WTC11 (cell line): ENCODE data around the gene STX3. TPM values are rescaled to one million over a fixed set of nuclear protein-coding genes. Genes with fewer than 3 reads are reported as not detected.
A peak's percentile ranks its signal among the peaks of the same experiment; 100 is the strongest.

ENCODE experiments used
- ATAC-seq: fragments of 200-7000 bp; cut with Tn5 transposase; 2 replicates; pipeline ENCODE4 v1.10.0; 2021; ENCODE audit warnings: mild to moderate bottlenecking, moderate library complexity
- CTCF ChIA-PET: fragments of 300-600 bp; sonication (Branson Sonifier 250); formaldehyde crosslinking; loops from one replicate; lab custom pipeline; 2021; ENCODE audit warnings: antibody characterized with exemption; lab: Charles Lee
- POLR2A ChIA-PET: fragments of 350-600 bp; sonication (Branson Sonifier 250); formaldehyde crosslinking; loops from one replicate; lab custom pipeline; 2021; ENCODE audit warnings: antibody characterized with exemption; lab: Charles Lee
- DNase-seq: peaks from one replicate; pipeline ENCODE4 v3.0.0; 2021; ENCODE audit warnings: low spot score
- H3K27ac Mint-ChIP-seq: 2 replicates; pipeline ENCODE4 v1.8.0; 2021; ENCODE audit warnings: mixed read lengths
- H3K27me3 Mint-ChIP-seq: 2 replicates; pipeline ENCODE4 v1.8.0; 2021; ENCODE audit warnings: low read depth, mild to moderate bottlenecking, moderate library complexity, mixed read lengths
- H3K36me3 Mint-ChIP-seq: 2 replicates; pipeline ENCODE4 v1.8.0; 2021; ENCODE audit warnings: mixed read lengths
- H3K4me1 Mint-ChIP-seq: 2 replicates; pipeline ENCODE4 v1.8.0; 2022; ENCODE audit warnings: mixed read lengths
- H3K4me3 Mint-ChIP-seq: 2 replicates; pipeline ENCODE4 v1.8.0; 2021; ENCODE audit warnings: mild to moderate bottlenecking, moderate library complexity, mixed read lengths
- H3K9me3 Mint-ChIP-seq: 2 replicates; pipeline ENCODE4 v1.8.0; 2021; ENCODE audit warnings: mixed read lengths
- AR ChIP-seq: fragments of 250-450 bp; sonication (Bioruptor Pico); IDR thresholded peaks from 2 replicates; pipeline ENCODE4 v1.9.0; 2021; ENCODE audit warnings: mild to moderate bottlenecking
- CBFB ChIP-seq: sonication (generic); formaldehyde crosslinking; IDR thresholded peaks from 2 replicates; pipeline ENCODE4 v1.8.1; 2022; ENCODE audit warnings: mild to moderate bottlenecking, low read depth, missing genetic modification reagents
- CREB1 ChIP-seq: sonication (generic); formaldehyde crosslinking; IDR thresholded peaks from 2 replicates; pipeline ENCODE4 v1.8.0; 2023; ENCODE audit warnings: mild to moderate bottlenecking, missing genetic modification reagents
- ESRRA ChIP-seq: sonication (generic); formaldehyde crosslinking; IDR thresholded peaks from 2 replicates; pipeline ENCODE4 v1.8.1; 2022; ENCODE audit warnings: mild to moderate bottlenecking, missing genetic modification reagents, borderline replicate concordance
- FOXK1 ChIP-seq: sonication (generic); formaldehyde crosslinking; IDR thresholded peaks from 2 replicates; pipeline ENCODE4 v1.8.0; 2022; ENCODE audit warnings: mild to moderate bottlenecking, moderate library complexity, missing genetic modification reagents
- MAX ChIP-seq: sonication (generic); formaldehyde crosslinking; IDR thresholded peaks from 2 replicates; pipeline ENCODE4 v1.8.0; 2022; ENCODE audit warnings: mild to moderate bottlenecking, missing genetic modification reagents
- NFATC4 ChIP-seq: fragments of 250-450 bp; sonication (Bioruptor Pico); IDR thresholded peaks from 2 replicates; pipeline ENCODE4 v1.9.0; 2021; ENCODE audit warnings: mild to moderate bottlenecking
- NFYB ChIP-seq: sonication (generic); formaldehyde crosslinking; conservative IDR thresholded peaks from 2 replicates; pipeline ENCODE4 v1.8.0; 2022; ENCODE audit warnings: low read depth, missing genetic modification reagents
- NR2C2 ChIP-seq: sonication (generic); formaldehyde crosslinking; IDR thresholded peaks from 2 replicates; pipeline ENCODE4 v1.8.0; 2022; ENCODE audit warnings: mild to moderate bottlenecking, missing genetic modification reagents
- NR3C1 ChIP-seq: sonication (generic); formaldehyde crosslinking; conservative IDR thresholded peaks from 2 replicates; pipeline ENCODE4 v1.8.1; 2023; ENCODE audit warnings: low read depth, mild to moderate bottlenecking, missing genetic modification reagents
- SMAD3 ChIP-seq: sonication (generic); formaldehyde crosslinking; IDR thresholded peaks from 2 replicates; pipeline ENCODE4 v1.8.0; 2022; ENCODE audit warnings: missing genetic modification reagents, mild to moderate bottlenecking, borderline replicate concordance
- STAT6 ChIP-seq: sonication (generic); formaldehyde crosslinking; conservative IDR thresholded peaks from 2 replicates; pipeline ENCODE4 v1.8.1; 2023; ENCODE audit warnings: mild to moderate bottlenecking, low read depth, missing genetic modification reagents, moderate library complexity
- TCF7 ChIP-seq: sonication (generic); formaldehyde crosslinking; IDR thresholded peaks from 2 replicates; pipeline ENCODE4 v1.8.0; 2022; ENCODE audit warnings: mild to moderate bottlenecking, low read depth, missing genetic modification reagents, moderate library complexity
- ZNF396 ChIP-seq: fragments of 250-450 bp; sonication (Bioruptor Pico); IDR thresholded peaks from 2 replicates; pipeline ENCODE4 v1.8.0; 2021; ENCODE audit warnings: mild to moderate bottlenecking, moderate library complexity, borderline replicate concordance
- ZNF423 ChIP-seq: fragments of 250-450 bp; sonication (Bioruptor Pico); IDR thresholded peaks from 2 replicates; pipeline ENCODE4 v2.1.2; 2022; ENCODE audit warnings: mild to moderate bottlenecking, moderate library complexity
- total RNA-seq: library from RNA; stranded (reverse); gene quantifications from 3 replicates; pipeline ENCODE4 v1.2.3, GENCODE V29; 2021
- TF ChIP-seq, protein P1 (sequence below): sonication (generic); formaldehyde crosslinking; IDR thresholded peaks from 2 replicates; pipeline ENCODE4 v1.8.0; 2022; ENCODE audit warnings: missing genetic modification reagents
- TF ChIP-seq, protein P2 (sequence below): sonication (generic); formaldehyde crosslinking; IDR thresholded peaks from 2 replicates; pipeline ENCODE4 v1.8.1; 2022; ENCODE audit warnings: mild to moderate bottlenecking, moderate library complexity, missing genetic modification reagents
- TF ChIP-seq, protein P3 (sequence below): sonication (generic); formaldehyde crosslinking; IDR thresholded peaks from 2 replicates; pipeline ENCODE4 v1.8.1; 2023; ENCODE audit warnings: mild to moderate bottlenecking, missing genetic modification reagents, borderline replicate concordance
- TF ChIP-seq, protein P4 (sequence below): sonication (generic); formaldehyde crosslinking; IDR thresholded peaks from 2 replicates; pipeline ENCODE4 v1.8.1; 2023; ENCODE audit warnings: mild to moderate bottlenecking, moderate library complexity, missing genetic modification reagents

STX3 gene
- total RNA-seq, 1 experiment from 2014 or later, result 52.7 TPM

DNA sequence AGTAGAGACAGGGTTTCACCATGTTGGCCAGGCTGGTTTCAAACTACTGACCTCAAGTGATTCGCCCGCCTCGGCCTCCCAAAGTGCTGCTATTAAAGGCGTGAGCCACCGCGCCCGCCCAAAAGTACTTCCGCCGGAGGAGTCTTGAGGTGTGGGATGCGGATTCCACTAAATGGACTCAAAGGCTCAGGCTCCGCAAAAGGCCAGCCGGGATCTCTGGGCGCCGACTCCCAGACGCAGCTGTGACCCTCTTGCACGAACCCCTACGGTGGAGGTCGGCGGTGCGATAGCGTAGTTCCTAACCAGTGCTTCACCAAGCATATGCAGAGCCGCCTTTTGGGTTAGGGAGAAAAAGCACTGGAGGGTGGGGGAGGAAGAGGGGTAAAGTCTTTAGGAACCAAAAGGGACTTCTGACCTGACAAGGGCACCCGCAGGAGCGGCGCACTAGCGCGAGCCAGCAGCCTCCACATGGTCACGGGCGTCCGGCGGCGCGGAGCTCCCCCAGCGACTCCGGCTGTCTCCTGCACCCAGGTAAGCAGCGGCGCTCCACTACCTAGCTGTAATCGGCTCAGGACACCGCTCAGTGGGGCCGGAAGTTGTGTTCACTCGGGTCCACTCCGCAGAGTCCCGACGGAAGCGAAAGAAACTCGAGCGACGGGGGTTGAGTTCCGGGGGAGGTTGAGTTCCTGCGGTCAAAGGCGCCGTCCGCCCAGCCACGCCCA lies 55.2 kb downstream of the STX3 start, which contains the start of gene MRPL16:
MRPL16 (minus strand) TSS at position 590 of the 722 bp plus-strand sequence; CDS start at position 470, 120 bp downstream.
- CTCF ChIA-PET, result interaction anchor here (0.9 to 3.3 kb wide), 4 partner anchors 38 to 752 kb away, joined by 3 to 18 read pairs (median 5); partner anchors contain the start of gene STX3
- no peak for TF ChIP-seq SMAD3 (CRISPR knock-in tag)
- TF ChIP-seq CREB1 (CRISPR knock-in tag), result no peak
- no peak for TF ChIP-seq NFYB (CRISPR knock-in tag)
- TF ChIP-seq, protein P1, sequence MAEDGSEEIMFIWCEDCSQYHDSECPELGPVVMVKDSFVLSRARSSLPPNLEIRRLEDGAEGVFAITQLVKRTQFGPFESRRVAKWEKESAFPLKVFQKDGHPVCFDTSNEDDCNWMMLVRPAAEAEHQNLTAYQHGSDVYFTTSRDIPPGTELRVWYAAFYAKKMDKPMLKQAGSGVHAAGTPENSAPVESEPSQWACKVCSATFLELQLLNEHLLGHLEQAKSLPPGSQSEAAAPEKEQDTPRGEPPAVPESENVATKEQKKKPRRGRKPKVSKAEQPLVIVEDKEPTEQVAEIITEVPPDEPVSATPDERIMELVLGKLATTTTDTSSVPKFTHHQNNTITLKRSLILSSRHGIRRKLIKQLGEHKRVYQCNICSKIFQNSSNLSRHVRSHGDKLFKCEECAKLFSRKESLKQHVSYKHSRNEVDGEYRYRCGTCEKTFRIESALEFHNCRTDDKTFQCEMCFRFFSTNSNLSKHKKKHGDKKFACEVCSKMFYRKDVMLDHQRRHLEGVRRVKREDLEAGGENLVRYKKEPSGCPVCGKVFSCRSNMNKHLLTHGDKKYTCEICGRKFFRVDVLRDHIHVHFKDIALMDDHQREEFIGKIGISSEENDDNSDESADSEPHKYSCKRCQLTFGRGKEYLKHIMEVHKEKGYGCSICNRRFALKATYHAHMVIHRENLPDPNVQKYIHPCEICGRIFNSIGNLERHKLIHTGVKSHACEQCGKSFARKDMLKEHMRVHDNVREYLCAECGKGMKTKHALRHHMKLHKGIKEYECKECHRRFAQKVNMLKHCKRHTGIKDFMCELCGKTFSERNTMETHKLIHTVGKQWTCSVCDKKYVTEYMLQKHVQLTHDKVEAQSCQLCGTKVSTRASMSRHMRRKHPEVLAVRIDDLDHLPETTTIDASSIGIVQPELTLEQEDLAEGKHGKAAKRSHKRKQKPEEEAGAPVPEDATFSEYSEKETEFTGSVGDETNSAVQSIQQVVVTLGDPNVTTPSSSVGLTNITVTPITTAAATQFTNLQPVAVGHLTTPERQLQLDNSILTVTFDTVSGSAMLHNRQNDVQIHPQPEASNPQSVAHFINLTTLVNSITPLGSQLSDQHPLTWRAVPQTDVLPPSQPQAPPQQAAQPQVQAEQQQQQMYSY (CRISPR knock-in tag), result no peak
- TF ChIP-seq NFATC4, result no peak
- TF ChIP-seq ZNF396 (CRISPR knock-in tag), result no peak
- TF ChIP-seq FOXK1 (CRISPR knock-in tag), result peak; percentile 92
- TF ChIP-seq TCF7 (CRISPR knock-in tag), result no peak
- TF ChIP-seq NR3C1, result no peak
- TF ChIP-seq ESRRA (CRISPR knock-in tag), result no peak
- no peak for TF ChIP-seq NR2C2 (CRISPR knock-in tag)
- TF ChIP-seq MAX, result peak; percentile 81
- TF ChIP-seq, protein P2, sequence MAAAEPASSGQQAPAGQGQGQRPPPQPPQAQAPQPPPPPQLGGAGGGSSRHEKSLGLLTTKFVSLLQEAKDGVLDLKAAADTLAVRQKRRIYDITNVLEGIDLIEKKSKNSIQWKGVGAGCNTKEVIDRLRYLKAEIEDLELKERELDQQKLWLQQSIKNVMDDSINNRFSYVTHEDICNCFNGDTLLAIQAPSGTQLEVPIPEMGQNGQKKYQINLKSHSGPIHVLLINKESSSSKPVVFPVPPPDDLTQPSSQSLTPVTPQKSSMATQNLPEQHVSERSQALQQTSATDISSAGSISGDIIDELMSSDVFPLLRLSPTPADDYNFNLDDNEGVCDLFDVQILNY (CRISPR knock-in tag), result peak; percentile 45; the same call in 1 of the 2 replicates
- TF ChIP-seq STAT6 (CRISPR knock-in tag), result no peak
- TF ChIP-seq, protein P3, sequence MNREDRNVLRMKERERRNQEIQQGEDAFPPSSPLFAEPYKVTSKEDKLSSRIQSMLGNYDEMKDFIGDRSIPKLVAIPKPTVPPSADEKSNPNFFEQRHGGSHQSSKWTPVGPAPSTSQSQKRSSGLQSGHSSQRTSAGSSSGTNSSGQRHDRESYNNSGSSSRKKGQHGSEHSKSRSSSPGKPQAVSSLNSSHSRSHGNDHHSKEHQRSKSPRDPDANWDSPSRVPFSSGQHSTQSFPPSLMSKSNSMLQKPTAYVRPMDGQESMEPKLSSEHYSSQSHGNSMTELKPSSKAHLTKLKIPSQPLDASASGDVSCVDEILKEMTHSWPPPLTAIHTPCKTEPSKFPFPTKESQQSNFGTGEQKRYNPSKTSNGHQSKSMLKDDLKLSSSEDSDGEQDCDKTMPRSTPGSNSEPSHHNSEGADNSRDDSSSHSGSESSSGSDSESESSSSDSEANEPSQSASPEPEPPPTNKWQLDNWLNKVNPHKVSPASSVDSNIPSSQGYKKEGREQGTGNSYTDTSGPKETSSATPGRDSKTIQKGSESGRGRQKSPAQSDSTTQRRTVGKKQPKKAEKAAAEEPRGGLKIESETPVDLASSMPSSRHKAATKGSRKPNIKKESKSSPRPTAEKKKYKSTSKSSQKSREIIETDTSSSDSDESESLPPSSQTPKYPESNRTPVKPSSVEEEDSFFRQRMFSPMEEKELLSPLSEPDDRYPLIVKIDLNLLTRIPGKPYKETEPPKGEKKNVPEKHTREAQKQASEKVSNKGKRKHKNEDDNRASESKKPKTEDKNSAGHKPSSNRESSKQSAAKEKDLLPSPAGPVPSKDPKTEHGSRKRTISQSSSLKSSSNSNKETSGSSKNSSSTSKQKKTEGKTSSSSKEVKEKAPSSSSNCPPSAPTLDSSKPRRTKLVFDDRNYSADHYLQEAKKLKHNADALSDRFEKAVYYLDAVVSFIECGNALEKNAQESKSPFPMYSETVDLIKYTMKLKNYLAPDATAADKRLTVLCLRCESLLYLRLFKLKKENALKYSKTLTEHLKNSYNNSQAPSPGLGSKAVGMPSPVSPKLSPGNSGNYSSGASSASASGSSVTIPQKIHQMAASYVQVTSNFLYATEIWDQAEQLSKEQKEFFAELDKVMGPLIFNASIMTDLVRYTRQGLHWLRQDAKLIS, result no peak
- TF ChIP-seq CBFB (CRISPR knock-in tag), result no peak
- TF ChIP-seq, protein P4, sequence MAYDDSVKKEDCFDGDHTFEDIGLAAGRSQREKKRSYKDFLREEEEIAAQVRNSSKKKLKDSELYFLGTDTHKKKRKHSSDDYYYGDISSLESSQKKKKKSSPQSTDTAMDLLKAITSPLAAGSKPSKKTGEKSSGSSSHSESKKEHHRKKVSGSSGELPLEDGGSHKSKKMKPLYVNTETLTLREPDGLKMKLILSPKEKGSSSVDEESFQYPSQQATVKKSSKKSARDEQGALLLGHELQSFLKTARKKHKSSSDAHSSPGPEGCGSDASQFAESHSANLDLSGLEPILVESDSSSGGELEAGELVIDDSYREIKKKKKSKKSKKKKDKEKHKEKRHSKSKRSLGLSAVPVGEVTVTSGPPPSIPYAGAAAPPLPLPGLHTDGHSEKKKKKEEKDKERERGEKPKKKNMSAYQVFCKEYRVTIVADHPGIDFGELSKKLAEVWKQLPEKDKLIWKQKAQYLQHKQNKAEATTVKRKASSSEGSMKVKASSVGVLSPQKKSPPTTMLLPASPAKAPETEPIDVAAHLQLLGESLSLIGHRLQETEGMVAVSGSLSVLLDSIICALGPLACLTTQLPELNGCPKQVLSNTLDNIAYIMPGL, result peak; percentile 77; the same call in 1 of the 2 replicates
- TF ChIP-seq ZNF423, result no peak
- TF ChIP-seq AR (CRISPR knock-in tag), result no peak

More for the DNA sequence above, 55.2 kb downstream of the STX3 start, which contains the start of gene MRPL16:
- POLR2A ChIA-PET, result interaction anchor here (0.6 to 1.4 kb wide), 3 partner anchors 8 to 156 kb away, joined by 3 to 6 read pairs (median 4); partner anchors contain the start of gene PATL1
- H3K36me3 Mint-ChIP-seq, result peaks cover 24% of the 10 kb centered on the region
- ATAC-seq (peak; percentile 97), DNase-seq (peak; percentile 88)
- H3K27me3 Mint-ChIP-seq, result no peaks in the 10 kb centered on the region
- peaks cover 44% of the 10 kb centered on the region for H3K4me1 Mint-ChIP-seq
- H3K27ac Mint-ChIP-seq, result peak within 1 kb of the TSS; percentile 80
- peak within 1 kb of the TSS; percentile 92 for H3K4me3 Mint-ChIP-seq
- no peaks in the 10 kb centered on the region for H3K9me3 Mint-ChIP-seq
